GM10847 (cell line): ENCODE data around the gene OVOL3.

ENCODE experiments used
- POLR2A ChIP-seq: IDR thresholded peaks from 2 replicates; pipeline ENCODE4 v1.6.1; 2011; ENCODE audit not compliant: insufficient read length; ENCODE audit errors: extremely low read depth

The OVOL3 gene

DNA sequence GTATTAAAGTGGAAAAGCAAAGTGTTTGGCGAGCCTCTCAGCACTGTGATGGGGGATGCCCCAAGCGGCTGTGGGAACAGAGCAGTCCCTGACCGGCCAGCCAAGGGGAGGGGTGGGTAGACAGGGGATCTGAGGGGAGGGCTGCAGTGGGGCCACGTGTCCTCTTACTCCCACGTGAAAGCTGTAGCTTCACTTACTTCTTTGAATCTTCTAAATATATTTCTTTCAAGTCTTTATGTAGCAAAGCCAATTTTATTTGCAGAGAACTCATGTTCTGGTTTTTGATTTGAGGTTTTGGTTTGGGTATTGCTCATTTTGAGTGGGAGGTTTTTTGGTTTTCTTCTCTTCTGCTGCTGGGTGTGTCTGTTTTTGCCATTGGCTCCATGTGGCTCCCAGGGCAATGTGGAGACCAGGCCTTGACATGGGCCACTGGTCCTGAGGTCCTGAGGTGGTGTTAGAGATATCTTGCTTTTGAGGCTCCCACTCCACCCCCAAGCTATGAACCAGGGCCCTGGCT is 17.7 kb upstream of the OVOL3 start:
- TF ChIP-seq POLR2A: no peak

DNA sequence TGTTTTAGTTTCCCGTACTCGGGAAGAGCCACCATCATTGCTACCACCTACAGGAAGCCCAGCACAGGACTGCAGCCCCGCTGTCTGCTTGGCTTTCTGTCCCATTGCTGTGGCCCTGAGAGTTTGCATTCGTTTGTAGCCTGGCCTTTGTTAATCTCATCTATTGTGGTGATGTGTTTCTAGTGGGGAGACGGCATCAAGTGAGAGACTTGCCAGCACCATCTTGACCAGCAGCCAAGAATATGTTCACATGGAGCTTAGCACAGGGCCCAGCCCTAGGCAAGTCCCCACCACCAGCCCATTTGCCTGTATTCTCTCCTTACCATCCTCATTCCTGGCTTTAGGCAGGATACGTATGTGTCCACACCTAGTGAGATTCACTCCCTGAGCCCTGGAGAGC is 17.3 kb upstream of the OVOL3 start:
- no peak for TF ChIP-seq POLR2A

DNA sequence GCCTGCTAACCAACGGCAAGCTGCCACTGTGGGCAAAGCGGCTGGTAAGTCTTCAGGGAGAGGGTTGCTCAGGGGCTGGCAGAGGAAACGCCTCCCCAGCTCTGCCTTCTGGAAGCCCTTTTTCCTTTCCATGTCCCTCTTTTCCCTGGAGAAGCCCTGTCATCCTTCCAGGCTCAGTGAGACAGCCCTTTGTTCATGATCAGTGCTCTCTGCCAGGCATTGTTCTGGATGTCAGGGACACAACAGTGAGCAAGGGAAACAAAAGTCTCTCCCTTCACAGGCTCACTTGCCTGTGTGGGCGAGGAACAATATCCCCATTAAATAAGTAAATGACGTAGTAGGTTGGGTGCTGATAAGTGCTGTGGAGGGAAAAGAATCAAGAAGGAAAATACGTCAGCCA is 13.9 kb upstream of the OVOL3 start:
- TF ChIP-seq POLR2A: no peak

DNA sequence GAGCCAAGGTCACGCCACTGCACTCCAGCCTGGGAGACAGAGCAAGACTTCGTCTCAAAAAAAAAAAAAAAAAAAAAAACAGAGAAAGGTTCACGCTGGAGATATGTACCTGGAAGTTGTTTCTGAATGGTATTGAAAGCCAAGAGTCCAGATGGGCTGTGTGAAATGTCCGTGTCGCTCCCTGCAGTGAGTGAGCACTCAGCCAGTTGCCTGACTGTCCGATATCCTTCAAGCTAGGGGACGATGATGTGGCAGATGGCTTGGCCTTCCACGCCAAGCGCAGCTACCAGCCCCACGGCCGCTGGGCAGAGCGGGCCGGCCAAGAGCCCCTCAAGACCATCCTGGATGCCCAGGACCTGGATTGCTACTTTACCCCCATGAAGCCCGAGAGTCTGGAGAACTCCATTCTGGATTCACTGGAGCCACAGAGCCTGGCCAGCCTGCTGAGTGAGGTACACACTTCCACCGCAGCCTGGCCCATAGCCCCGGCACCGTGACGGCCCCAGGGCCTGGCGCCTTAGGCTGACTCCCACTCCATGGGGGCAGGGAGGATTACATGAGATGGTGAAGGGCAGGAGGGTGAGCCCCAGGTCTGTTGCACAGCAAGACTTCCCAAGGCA is 11.7 kb upstream of the OVOL3 start:
- no peak for TF ChIP-seq POLR2A

DNA sequence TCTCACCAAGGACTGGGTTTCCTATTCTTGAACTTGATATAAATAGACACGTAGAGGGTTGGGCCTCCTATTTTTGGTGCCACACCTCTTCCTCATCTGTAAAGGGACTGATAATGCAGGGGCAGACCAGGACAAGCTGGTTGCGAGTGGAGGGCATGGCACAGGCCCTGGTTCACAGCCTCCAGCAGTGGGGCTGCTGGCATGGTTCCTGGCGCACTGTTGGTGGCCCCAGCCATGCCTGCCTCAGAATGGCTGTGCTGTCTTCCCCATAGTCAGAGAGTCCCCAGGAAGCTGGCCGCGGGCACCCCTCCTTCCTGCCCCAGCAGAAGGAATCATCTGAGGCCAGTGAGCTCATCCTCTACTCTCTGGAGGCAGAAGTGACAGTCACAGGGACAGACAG is 10.5 kb upstream of the OVOL3 start:
- TF ChIP-seq POLR2A: no peak

DNA sequence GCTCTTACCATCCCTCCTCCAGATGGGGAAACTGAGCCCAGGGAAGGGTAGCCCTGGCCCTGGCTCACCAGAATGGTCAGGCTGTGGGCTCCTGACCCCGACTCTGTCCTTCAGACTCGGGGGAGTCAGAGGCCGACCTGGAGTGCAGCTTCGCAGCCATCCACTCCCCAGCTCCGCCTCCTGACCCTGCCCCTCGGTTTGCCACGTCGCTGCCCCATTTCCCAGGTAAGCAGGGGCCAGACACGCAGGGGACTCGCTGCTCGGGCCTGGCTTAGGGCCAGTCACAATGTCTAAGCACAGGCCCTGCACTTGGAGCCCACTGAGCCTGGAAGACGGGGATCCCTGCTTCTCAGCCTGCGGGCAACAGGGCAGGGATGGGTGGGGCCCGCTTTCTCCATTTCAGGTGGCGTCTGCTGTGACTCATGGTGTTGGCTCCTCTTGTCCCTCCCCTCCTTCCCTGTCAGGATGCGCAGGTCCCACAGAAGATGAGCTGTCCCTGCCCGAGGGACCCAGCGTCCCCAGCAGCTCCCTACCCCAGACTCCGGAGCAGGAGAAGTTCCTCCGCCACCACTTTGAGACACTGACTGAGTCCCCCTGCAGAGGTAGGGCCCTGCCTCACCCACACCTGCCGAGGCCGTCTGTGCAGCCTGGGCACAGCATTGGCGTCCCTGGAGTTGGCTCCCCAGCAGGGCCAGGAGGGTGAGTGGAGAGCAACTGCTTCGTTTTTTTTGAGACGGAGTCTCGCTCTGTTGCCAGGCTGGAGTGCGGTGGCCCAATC is 9.2 kb upstream of the OVOL3 start:
- no peak for TF ChIP-seq POLR2A

DNA sequence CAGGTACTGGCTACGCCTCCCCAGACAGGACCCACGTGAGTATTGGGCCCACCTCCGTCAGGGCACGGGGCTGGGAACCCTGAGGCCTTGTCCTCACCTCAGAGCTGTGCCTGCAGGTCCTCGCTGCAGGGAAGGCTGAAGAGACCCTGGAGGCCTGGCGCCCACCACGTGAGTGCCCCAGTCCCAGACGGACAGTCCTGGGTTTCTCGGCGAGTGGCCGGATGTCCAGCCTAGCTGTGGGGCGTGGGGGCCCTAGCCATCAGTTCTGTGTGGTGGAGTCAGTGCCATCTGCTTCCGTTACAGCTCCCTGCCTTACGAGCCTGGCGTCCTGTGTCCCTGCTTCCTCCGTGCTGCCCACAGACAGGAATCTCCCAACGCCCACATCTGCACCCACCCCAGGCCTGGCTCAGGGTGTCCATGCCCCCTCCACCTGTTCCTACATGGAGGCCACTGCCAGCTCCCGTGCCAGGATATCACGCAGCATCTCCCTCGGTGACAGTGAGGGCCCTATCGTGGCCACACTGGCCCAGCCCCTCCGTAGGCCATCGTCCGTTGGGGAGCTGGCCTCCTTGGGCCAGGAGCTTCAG is 7.8 kb upstream of the OVOL3 start:
- TF ChIP-seq POLR2A: no peak

DNA sequence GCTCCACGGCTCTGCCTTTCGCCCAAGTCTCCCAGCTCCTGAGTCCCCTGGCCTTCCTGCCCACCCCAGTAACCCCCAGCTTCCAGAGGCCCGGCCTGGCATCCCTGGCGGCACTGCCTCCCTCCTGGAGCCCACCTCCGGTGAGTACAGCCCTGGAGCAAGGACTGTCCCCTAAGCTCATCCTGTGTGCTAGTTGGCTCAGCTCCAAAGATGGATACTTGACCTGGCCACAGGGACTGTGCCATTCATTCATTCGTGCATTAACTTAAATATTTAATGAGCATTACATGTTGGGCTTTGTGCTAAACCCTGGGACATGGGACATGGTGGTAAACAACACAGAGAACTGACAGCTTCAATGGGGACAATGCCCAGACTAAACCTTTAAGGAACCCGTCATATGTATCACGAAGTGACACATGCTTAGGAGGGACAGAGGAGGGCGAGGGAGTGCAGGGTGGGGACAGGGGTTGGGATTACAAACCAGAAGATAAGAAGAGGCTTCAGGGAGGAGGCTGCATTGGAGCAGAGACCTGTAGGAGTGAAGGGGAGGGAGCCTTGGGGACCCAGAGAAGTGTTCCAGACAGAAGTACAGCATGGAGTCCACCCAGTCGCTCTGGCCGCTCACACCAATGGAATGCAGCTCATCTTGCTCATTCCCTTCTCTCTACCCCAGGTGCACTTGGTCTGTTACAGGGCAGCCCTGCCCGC is 6.9 kb upstream of the OVOL3 start:
- TF ChIP-seq POLR2A: no peak

DNA sequence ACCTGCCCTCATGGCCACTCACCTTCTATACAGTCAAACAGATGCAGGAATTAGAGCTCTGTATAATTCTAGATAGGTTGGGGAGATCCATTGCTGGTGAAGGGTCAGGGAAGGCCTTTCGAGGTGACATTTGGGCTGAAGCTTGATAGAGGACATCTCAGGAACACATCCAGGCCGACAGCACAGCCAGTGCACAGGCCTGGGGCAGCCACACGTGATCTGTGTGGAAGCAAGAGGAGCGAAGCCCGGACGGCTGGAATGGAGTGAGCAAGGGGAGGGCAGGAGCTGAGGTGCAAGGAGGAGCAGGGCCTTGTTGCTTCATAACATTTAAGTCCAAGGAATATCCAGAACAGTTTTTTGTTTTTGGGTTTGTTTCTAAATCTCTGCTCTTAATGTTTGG is 4.5 kb upstream of the OVOL3 start:
- no peak for TF ChIP-seq POLR2A

DNA sequence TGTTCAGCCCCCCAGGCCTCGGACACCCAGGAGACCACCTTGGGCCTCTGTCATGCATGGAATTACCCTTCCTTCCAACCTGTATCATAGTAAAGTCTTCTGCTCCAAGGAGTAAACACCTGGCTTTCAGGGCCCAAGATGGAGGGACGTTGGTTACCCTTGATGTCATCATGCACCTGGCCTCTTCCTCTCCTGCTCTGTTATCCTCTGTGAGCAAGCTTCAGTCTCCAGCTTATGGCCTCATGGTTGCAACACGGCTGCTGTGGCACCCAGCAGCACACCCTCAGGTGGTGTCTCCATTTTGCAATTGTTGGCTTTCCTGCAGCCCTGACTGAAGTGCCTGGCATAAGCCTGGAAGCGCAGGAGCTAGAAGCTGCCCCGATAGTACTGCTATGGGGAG is 4.0 kb upstream of the OVOL3 start:
- no peak for TF ChIP-seq POLR2A

DNA sequence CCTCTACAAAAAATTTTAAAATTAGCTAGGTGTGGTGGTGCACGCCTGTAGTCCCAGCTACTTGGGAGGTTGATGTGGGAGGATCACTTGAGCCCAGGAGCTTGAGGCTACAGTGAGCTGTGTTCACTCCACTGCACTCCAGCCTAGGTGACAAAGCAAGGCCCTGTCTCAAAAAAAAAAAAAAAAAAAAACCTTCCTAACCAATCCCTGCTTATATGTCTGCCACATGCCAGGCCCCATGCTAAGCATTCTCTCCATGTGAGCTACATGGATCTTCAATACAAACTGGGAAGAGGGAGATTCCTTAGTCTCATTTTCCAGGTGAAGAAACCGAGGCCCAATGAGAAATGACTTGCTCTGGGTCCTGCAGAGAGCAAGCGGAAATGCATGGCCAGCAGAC is 2.3 kb upstream of the OVOL3 start:
- no peak for TF ChIP-seq POLR2A

DNA sequence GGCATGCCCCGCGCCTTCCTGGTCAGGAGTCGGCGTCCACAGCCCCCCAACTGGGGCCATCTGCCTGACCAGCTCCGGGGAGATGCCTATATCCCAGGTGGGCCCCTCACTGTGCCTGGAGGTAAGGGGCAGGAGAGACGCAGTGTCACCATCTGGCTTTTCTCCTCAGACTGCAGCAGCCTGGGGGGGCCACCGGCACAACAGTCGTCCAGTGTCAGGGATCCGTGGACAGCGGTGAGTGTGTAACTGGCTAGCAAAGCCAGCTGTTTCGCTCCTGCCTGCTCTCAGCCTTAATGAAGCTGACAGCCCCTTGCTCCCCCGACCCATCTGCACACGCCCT is 227 bp downstream of the OVOL3 start:
- no peak for TF ChIP-seq POLR2A

DNA sequence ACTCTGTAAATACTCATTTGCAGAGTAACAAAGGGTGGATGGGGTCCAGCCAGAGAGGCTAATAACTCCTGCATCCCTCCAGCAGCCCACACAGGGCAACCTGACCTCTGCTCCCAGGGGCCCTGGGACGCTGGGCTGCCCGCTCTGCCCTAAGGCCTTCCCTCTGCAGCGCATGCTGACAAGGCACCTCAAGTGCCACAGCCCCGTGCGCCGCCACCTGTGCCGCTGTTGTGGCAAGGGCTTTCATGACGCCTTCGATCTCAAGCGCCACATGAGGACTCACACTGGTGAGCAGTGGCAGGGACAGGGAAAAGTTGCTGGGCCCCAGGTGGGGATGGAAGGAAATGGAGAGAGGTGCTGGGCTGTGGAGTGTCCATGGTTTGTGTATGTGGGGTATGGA is 1.7 kb downstream of the OVOL3 start:
- no peak for TF ChIP-seq POLR2A

DNA sequence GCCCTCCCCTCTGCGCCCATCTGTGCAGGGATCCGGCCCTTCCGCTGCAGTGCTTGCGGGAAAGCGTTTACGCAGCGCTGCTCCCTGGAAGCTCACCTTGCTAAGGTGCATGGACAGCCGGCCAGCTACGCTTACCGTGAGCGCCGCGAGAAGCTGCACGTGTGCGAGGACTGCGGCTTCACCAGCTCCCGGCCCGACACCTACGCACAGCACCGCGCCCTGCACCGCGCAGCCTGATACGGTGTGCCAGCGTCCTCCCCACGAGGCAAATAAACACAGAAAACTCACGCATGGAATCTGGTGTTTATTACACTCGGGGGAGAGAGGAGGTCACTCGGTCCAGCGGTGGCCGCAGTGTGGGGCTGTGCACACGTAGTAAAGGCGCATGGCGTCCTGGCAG is 2.5 kb downstream of the OVOL3 start:
- no peak for TF ChIP-seq POLR2A

DNA sequence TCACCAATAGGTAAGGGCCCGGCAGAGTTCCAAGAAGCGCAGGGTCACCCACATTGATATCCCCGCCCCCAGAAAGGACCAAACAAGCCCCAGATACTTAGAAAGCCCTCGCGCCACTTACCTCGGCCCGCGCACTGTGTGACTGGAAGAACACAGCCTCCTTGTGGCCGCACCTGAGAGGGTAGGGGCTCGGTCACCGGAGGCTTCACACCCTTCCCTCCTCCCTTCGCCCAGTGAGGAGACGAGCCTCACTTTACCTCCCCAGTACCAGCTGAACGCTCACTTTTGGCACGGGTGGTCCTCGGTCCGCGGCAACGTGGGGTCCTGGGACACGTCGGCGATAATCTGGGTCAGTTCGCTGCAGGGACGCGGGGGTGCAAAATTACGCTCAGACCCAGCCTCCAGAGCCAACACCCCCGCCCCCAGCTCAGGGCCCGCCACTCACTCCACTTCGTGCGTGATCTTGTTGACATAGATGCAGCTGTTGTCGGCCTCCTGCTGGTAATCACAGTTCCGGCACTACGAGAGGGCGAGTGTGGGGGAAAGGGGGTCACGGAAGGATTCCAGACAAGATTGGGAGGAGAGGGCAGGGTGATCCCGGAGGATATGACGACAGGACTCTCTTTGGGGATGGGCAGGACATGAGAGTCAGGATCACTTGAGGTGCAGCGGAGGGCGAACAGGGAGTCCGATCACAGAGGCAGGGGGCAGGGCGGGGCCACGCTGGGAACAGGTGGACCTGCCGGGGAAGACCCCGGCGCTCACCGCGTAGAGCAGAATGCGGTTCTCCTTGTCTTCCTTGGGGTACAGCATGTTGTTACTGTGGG is 3.2 kb downstream of the OVOL3 start:
- no peak for TF ChIP-seq POLR2A
